WTC11 (cell line): Measurements from ENCODE around the gene RSU1. TPM values are rescaled to one million over a fixed set of nuclear protein-coding genes. Genes with fewer than 3 reads are reported as not detected.

Source experiments
- ATAC-seq: fragments of 200-7000 bp; cut with Tn5 transposase; 2 replicates; pipeline ENCODE4 v1.10.0; 2021; ENCODE audit warnings: mild to moderate bottlenecking, moderate library complexity
- CTCF ChIA-PET: fragments of 300-600 bp; sonication (Branson Sonifier 250); formaldehyde crosslinking; loops from one replicate; lab custom pipeline; 2021; ENCODE audit warnings: antibody characterized with exemption; lab: Charles Lee
- POLR2A ChIA-PET: fragments of 350-600 bp; sonication (Branson Sonifier 250); formaldehyde crosslinking; loops from one replicate; lab custom pipeline; 2021; ENCODE audit warnings: antibody characterized with exemption; lab: Charles Lee
- DNase-seq: peaks from one replicate; pipeline ENCODE4 v3.0.0; 2021; ENCODE audit warnings: low spot score
- H3K27ac Mint-ChIP-seq: 2 replicates; pipeline ENCODE4 v1.8.0; 2021; ENCODE audit warnings: mixed read lengths
- H3K27me3 Mint-ChIP-seq: 2 replicates; pipeline ENCODE4 v1.8.0; 2021; ENCODE audit warnings: low read depth, mild to moderate bottlenecking, moderate library complexity, mixed read lengths
- H3K36me3 Mint-ChIP-seq: 2 replicates; pipeline ENCODE4 v1.8.0; 2021; ENCODE audit warnings: mixed read lengths
- H3K4me1 Mint-ChIP-seq: 2 replicates; pipeline ENCODE4 v1.8.0; 2022; ENCODE audit warnings: mixed read lengths
- H3K4me3 Mint-ChIP-seq: 2 replicates; pipeline ENCODE4 v1.8.0; 2021; ENCODE audit warnings: mild to moderate bottlenecking, moderate library complexity, mixed read lengths
- H3K9me3 Mint-ChIP-seq: 2 replicates; pipeline ENCODE4 v1.8.0; 2021; ENCODE audit warnings: mixed read lengths
- E2F5 ChIP-seq: sonication (generic); formaldehyde crosslinking; IDR thresholded peaks from 2 replicates; pipeline ENCODE4 v1.8.1; 2022; ENCODE audit warnings: mild to moderate bottlenecking, moderate library complexity, missing genetic modification reagents
- ERG ChIP-seq: fragments of 250-450 bp; sonication (Bioruptor Pico); IDR thresholded peaks from 2 replicates; pipeline ENCODE4 v1.8.0; 2021; ENCODE audit warnings: mild to moderate bottlenecking
- ESRRA ChIP-seq: sonication (generic); formaldehyde crosslinking; IDR thresholded peaks from 2 replicates; pipeline ENCODE4 v1.8.1; 2022; ENCODE audit warnings: mild to moderate bottlenecking, missing genetic modification reagents, borderline replicate concordance
- FOXK1 ChIP-seq: sonication (generic); formaldehyde crosslinking; IDR thresholded peaks from 2 replicates; pipeline ENCODE4 v1.8.0; 2022; ENCODE audit warnings: mild to moderate bottlenecking, moderate library complexity, missing genetic modification reagents
- FOXP4 ChIP-seq: sonication (generic); formaldehyde crosslinking; IDR thresholded peaks from 2 replicates; pipeline ENCODE4 v1.8.0; 2022; ENCODE audit warnings: mild to moderate bottlenecking, missing genetic modification reagents
- GABPB1 ChIP-seq: sonication (generic); formaldehyde crosslinking; IDR thresholded peaks from 2 replicates; pipeline ENCODE4 v1.8.1; 2023; ENCODE audit warnings: mild to moderate bottlenecking, missing genetic modification reagents
- GRHL2 ChIP-seq: fragments of 250-450 bp; sonication (Bioruptor Pico); IDR thresholded peaks from 2 replicates; pipeline ENCODE4 v1.8.0; 2022; ENCODE audit warnings: mild to moderate bottlenecking, moderate library complexity; ENCODE audit not compliant: insufficient replicate concordance, severe bottlenecking
- MAX ChIP-seq: sonication (generic); formaldehyde crosslinking; IDR thresholded peaks from 2 replicates; pipeline ENCODE4 v1.8.0; 2022; ENCODE audit warnings: mild to moderate bottlenecking, missing genetic modification reagents
- MXD4 ChIP-seq: fragments of 250-450 bp; sonication (Bioruptor Pico); IDR thresholded peaks from 2 replicates; pipeline ENCODE4 v1.8.0; 2021; ENCODE audit warnings: mild to moderate bottlenecking, moderate library complexity, borderline replicate concordance
- PRRX2 ChIP-seq: fragments of 250-450 bp; sonication (Bioruptor Pico); IDR thresholded peaks from 2 replicates; pipeline ENCODE4 v1.8.0; 2021; ENCODE audit warnings: mild to moderate bottlenecking
- STAT6 ChIP-seq: sonication (generic); formaldehyde crosslinking; conservative IDR thresholded peaks from 2 replicates; pipeline ENCODE4 v1.8.1; 2023; ENCODE audit warnings: mild to moderate bottlenecking, low read depth, missing genetic modification reagents, moderate library complexity
- TCF7 ChIP-seq: sonication (generic); formaldehyde crosslinking; IDR thresholded peaks from 2 replicates; pipeline ENCODE4 v1.8.0; 2022; ENCODE audit warnings: mild to moderate bottlenecking, low read depth, missing genetic modification reagents, moderate library complexity
- USF1 ChIP-seq: sonication (generic); formaldehyde crosslinking; IDR thresholded peaks from 2 replicates; pipeline ENCODE4 v1.8.0; 2022; ENCODE audit warnings: mild to moderate bottlenecking, missing genetic modification reagents
- ZBTB21 ChIP-seq: sonication (generic); formaldehyde crosslinking; IDR thresholded peaks from 2 replicates; pipeline ENCODE4 v1.8.1; 2023; ENCODE audit warnings: mild to moderate bottlenecking, missing genetic modification reagents, borderline replicate concordance
- ZNF512 ChIP-seq: sonication (generic); formaldehyde crosslinking; IDR thresholded peaks from 2 replicates; pipeline ENCODE4 v1.8.1; 2022; ENCODE audit warnings: missing genetic modification reagents, borderline replicate concordance
- total RNA-seq: library from RNA; stranded (reverse); gene quantifications from 3 replicates; pipeline ENCODE4 v1.2.3, GENCODE V29; 2021
- TF ChIP-seq, protein P1 (sequence below): sonication (generic); formaldehyde crosslinking; IDR thresholded peaks from 2 replicates; pipeline ENCODE4 v1.8.0; 2022; ENCODE audit warnings: mild to moderate bottlenecking, missing genetic modification reagents
- TF ChIP-seq, protein P2 (sequence below): sonication (generic); formaldehyde crosslinking; IDR thresholded peaks from 2 replicates; pipeline ENCODE4 v1.8.1; 2023; ENCODE audit warnings: mild to moderate bottlenecking, missing genetic modification reagents
- TF ChIP-seq, protein P3 (sequence below): sonication (generic); formaldehyde crosslinking; IDR thresholded peaks from 2 replicates; pipeline ENCODE4 v1.8.1; 2022; ENCODE audit warnings: low read depth, mild to moderate bottlenecking, moderate library complexity, missing genetic modification reagents, borderline replicate concordance
- TF ChIP-seq, protein P4 (sequence below): sonication (generic); formaldehyde crosslinking; IDR thresholded peaks from 2 replicates; pipeline ENCODE4 v1.8.1; 2023; ENCODE audit warnings: mild to moderate bottlenecking, missing genetic modification reagents, moderate library complexity
- TF ChIP-seq, protein P5 (sequence below): sonication (generic); formaldehyde crosslinking; IDR thresholded peaks from 2 replicates; pipeline ENCODE4 v1.8.0; 2023; ENCODE audit warnings: missing genetic modification reagents

The RSU1 gene
- total RNA-seq, 1 experiment from 2014 or later, result 46.4 TPM

DNA sequence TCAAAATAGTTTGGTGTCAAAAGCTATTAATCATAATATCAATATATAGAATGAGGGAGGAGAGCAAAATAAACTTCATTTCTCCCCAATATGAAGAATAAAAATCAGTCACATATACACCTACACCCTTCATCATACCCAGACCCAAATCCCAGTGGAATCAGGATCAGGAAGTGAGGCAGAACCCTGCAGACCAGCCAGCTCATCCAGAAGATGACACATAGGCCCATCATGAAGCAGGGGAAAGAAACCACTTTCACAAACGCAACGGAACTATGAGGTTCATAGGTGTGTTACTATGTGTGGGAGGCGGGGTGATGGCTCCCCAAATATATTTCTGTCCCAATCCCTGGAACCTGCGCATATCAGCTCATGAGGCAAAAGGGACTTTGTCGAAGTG lies 89.0 kb downstream of the RSU1 start:
- no peak overlapping the region for H3K27ac Mint-ChIP-seq
- ChIA-PET POLR2A (no interaction called here), CTCF (no interaction called here)
- ATAC-seq (no peak), DNase-seq (no peak)
- H3K36me3 Mint-ChIP-seq, result peaks cover 18% of the 10 kb centered on the region
- H3K9me3 Mint-ChIP-seq, result peaks cover 24% of the 10 kb centered on the region
- TF ChIP-seq E2F5 (CRISPR knock-in tag) (no peak), FOXP4 (CRISPR knock-in tag) (no peak), ESRRA (no peak), ZBTB21 (no peak), ZNF512 (no peak), ERG (CRISPR knock-in tag) (no peak), TCF7 (CRISPR knock-in tag) (no peak), GRHL2 (no peak), MXD4 (CRISPR knock-in tag) (no peak), PRRX2 (CRISPR knock-in tag) (no peak), FOXK1 (CRISPR knock-in tag) (no peak), GABPB1 (CRISPR knock-in tag) (no peak), STAT6 (CRISPR knock-in tag) (no peak), USF1 (CRISPR knock-in tag) (no peak), MAX (CRISPR knock-in tag) (no peak)
- TF ChIP-seq, protein P1, sequence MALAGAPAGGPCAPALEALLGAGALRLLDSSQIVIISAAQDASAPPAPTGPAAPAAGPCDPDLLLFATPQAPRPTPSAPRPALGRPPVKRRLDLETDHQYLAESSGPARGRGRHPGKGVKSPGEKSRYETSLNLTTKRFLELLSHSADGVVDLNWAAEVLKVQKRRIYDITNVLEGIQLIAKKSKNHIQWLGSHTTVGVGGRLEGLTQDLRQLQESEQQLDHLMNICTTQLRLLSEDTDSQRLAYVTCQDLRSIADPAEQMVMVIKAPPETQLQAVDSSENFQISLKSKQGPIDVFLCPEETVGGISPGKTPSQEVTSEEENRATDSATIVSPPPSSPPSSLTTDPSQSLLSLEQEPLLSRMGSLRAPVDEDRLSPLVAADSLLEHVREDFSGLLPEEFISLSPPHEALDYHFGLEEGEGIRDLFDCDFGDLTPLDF (CRISPR knock-in tag), result no peak
- TF ChIP-seq, protein P2, sequence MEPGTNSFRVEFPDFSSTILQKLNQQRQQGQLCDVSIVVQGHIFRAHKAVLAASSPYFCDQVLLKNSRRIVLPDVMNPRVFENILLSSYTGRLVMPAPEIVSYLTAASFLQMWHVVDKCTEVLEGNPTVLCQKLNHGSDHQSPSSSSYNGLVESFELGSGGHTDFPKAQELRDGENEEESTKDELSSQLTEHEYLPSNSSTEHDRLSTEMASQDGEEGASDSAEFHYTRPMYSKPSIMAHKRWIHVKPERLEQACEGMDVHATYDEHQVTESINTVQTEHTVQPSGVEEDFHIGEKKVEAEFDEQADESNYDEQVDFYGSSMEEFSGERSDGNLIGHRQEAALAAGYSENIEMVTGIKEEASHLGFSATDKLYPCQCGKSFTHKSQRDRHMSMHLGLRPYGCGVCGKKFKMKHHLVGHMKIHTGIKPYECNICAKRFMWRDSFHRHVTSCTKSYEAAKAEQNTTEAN (CRISPR knock-in tag), result no peak
- TF ChIP-seq, protein P3, sequence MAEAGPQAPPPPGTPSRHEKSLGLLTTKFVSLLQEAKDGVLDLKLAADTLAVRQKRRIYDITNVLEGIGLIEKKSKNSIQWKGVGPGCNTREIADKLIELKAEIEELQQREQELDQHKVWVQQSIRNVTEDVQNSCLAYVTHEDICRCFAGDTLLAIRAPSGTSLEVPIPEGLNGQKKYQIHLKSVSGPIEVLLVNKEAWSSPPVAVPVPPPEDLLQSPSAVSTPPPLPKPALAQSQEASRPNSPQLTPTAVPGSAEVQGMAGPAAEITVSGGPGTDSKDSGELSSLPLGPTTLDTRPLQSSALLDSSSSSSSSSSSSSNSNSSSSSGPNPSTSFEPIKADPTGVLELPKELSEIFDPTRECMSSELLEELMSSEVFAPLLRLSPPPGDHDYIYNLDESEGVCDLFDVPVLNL (CRISPR knock-in tag), result no peak
- TF ChIP-seq, protein P4, sequence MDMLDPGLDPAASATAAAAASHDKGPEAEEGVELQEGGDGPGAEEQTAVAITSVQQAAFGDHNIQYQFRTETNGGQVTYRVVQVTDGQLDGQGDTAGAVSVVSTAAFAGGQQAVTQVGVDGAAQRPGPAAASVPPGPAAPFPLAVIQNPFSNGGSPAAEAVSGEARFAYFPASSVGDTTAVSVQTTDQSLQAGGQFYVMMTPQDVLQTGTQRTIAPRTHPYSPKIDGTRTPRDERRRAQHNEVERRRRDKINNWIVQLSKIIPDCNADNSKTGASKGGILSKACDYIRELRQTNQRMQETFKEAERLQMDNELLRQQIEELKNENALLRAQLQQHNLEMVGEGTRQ (CRISPR knock-in tag), result no peak
- TF ChIP-seq, protein P5, sequence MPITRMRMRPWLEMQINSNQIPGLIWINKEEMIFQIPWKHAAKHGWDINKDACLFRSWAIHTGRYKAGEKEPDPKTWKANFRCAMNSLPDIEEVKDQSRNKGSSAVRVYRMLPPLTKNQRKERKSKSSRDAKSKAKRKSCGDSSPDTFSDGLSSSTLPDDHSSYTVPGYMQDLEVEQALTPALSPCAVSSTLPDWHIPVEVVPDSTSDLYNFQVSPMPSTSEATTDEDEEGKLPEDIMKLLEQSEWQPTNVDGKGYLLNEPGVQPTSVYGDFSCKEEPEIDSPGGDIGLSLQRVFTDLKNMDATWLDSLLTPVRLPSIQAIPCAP, result no peak
- no peak overlapping the region for H3K4me3 Mint-ChIP-seq
- H3K4me1 Mint-ChIP-seq, result 0 out of 2 replicates have a peak, but pooled peaks cover 2% of the 10 kb centered on the region
- no peaks in the 10 kb centered on the region for H3K27me3 Mint-ChIP-seq
